ENCODE measurements around the gene MON1A.
A peak's percentile ranks its signal among the peaks of the same experiment; 100 is the strongest.
"Not testable (repeated sequence)": the region's sequence is repeated elsewhere in the genome, so short reads cannot be mapped to it uniquely, and the experiment has no call there.

Gene MON1A

GRCh38 chr3:49906073-49906743, 23.4 kb downstream of the MON1A start:
- peak; percentile 69 for TF ChIP-seq CTCF (IDR thresholded peaks at IDR 0.05; ENCODE audit: low read depth, low read length)
- peak; percentile 32 for DNase-seq (ENCODE audit: extremely low read depth, low read depth)

- DNase-seq (ENCODE audit: extremely low read depth, low read depth) = not testable (repeated sequence)
Measured at GRCh38 chr3:49904448-49904847, 25.2 kb downstream of the MON1A start.

- no peak for TF ChIP-seq CTCF (IDR thresholded peaks at IDR 0.05; ENCODE audit: low read depth, low read length)
- no peak for DNase-seq (ENCODE audit: extremely low read depth, low read depth)
Measured at GRCh38 chr3:49903451-49904424, 25.9 kb downstream of the MON1A start, which contains the start of gene MST1R. TSS of gene MST1R (minus strand) at chr3:49903873. CDS start at chr3:49903609, 264 bp downstream.

- no peak for DNase-seq (ENCODE audit: extremely low read depth, low read depth)
- no peak for TF ChIP-seq CTCF (IDR thresholded peaks at IDR 0.05; ENCODE audit: low read depth, low read length)
Measured at GRCh38 chr3:49902511-49903345, 26.9 kb downstream of the MON1A start.

- no peak for TF ChIP-seq CTCF (IDR thresholded peaks at IDR 0.05; ENCODE audit: low read depth, low read length)
Measured at GRCh38 chr3:49901366-49902339, 28.0 kb downstream of the MON1A start.

GRCh38 chr3:49900491-49901153, 29.0 kb downstream of the MON1A start:
- no peak for DNase-seq (ENCODE audit: extremely low read depth, low read depth)
- no peak for TF ChIP-seq CTCF (IDR thresholded peaks at IDR 0.05; ENCODE audit: low read depth, low read length)

More at GRCh38 chr3:49901366-49902339, 28.0 kb downstream of the MON1A start:
- DNase-seq (ENCODE audit: extremely low read depth, low read depth) = no peak
